GM19351 (cell line): ENCODE measurements around the gene MOV10L1.
"Not testable (repeated sequence)": the region's sequence is repeated elsewhere in the genome, so short reads cannot be mapped to it uniquely, and the experiment has no call there.

ENCODE experiments used
- ATAC-seq: cut with Tn5 transposase; IDR thresholded peaks from one replicate; pipeline ENCODE4 v1.9.1; 2021; ENCODE audit warnings: mild to moderate bottlenecking, moderate library complexity; ENCODE audit not compliant: unreplicated experiment

MOV10L1 gene

DNA sequence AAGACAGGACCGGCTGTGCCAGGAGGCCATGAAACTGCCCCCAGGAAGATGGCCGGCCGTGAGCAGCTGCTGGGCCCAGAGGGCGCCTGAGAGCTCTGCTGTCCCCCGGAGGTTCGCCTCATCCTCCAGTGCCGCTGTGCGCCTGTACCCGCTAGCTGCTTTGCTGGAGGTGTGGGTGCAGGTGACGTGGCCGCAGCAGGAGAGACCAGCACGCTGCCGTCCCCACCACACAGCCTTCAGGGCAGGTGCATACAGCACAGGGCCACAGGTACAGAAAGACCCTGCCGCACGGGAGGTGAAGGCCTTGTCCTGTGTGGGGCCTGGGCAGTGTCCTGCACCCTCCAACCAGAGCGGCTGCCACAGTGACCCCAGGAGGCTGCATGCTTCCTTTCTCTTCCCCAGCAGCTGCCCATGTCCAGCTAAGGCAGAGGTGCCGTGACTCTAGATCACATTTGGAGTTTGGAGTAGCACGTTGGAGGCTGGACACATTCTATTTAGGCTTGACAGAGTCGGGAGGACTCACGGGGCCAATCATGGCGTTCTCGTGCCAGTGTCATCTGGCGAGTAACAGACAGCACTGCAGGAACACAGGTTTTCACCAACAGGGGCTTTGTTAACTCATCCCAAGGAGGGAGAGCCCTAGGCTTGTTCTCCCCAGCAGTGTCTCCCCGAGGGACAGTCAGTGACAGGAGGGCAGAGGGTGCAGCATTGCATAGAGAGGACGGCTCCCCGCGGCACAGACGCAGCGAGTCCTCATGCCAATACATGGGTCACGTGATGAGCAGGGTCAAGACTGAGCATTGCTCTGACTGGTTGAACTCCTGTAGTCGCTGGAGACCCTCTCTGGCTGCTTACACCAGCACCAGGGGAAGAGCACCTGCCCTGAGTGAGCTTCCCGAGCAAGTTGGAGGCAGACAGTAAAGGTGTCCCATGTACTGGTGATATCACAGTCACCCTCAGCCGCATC, 62.0 kb downstream of the MOV10L1 start:
- ATAC-seq: no peak

DNA sequence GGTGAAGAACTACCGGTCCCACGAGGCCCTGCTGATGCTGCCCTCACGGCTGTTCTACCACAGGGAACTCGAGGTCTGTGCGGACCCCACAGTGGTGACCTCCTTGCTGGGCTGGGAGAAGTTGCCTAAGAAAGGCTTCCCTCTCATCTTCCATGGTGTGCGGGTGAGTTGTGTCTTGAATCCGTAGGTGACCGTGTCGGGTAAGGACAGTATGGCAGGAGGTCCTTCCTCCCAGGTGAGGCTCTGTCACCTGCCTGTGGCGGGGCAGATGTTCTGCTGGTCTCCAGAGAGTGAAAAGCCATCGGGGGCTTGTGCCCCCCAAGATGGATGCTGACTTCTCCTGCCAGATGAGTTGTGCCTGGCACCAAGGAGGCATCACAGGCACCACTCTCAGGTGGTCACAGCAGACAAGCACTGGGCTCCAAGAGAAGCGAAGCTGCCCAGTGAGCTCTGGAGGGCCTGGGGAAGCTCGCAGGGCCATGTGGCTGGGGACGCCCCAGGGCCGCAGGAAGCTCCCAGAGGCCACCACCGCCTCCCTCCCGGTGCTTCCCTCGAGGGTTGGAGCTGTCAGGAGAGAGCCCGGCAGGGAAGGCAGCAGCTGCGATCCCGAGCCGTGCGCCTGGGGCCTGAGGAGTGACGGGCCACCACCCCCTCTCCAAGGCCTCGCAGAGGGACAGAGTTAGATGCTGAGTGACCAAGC, 63.4 kb downstream of the MOV10L1 start:
- no peak for ATAC-seq

DNA sequence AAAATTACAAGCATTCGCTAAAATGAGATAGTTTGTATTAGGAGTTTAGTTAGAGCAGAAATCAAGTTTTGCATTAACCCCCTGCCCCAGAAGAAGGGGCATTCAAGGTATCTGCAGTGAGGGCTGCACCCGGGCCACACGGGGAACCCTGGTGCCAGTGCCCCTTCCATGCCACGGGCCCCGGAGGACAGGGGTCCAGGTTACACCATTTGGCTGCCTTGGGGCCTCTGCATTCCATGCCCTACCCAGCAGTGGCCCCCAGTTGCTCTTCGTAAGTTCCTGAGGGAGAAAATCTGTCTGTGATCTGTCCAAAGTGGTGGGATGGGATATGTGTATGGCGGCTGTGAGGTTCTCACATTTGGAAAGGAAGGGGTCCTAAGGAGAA, 63.9 kb downstream of the MOV10L1 start:
- no peak for ATAC-seq

DNA sequence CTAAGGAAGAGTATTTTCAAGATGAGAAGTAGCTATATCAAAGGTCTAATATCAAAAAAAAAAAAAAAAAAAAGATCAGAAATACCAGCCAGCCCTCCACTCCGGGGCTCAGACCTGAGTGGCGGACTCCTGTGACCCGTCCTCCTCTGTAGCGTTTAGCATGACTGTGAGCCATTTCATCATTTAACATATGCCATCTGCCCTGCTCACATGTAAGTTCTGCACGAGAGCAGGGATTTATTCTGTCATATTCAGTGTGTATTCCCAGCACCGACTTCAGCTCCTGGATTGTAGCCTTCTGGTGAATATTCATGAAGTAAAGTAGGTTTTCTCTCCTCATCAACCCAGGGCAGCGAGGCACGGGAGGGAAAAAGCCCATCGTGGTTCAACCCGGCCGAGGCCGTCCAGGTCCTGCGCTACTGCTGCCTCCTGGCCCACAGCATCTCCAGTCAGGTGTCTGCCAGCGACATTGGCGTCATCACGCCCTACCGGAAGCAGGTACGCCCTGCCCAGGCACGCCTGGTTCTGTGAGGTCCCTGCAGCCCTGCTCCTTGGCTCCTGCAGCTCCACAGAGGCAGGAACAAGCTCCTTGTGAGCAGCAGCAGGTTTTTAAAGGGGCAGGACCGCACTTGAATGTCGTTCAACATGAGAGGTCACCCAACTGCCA, 68.0 kb downstream of the MOV10L1 start:
- ATAC-seq: no peak

DNA sequence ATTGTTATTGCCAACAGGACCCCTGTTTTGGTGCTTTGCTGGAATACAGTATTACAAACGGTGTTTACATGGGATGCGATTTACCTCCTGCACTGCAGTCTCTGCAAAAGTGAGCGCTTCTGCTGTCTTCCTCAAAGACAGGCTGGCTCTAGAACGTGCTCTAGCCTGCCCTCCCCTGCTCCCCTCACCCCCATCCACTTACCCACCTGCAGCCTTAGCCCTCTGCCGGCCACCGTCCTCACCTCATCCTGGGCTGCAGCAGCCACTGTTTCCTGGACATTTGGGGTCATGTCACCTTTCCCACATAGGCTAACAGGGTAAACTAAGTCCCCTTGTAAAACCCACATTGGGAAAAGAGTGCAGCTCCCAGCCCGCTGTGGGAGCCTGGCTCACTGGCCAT, 71.1 kb downstream of the MOV10L1 start:
- no peak for ATAC-seq

DNA sequence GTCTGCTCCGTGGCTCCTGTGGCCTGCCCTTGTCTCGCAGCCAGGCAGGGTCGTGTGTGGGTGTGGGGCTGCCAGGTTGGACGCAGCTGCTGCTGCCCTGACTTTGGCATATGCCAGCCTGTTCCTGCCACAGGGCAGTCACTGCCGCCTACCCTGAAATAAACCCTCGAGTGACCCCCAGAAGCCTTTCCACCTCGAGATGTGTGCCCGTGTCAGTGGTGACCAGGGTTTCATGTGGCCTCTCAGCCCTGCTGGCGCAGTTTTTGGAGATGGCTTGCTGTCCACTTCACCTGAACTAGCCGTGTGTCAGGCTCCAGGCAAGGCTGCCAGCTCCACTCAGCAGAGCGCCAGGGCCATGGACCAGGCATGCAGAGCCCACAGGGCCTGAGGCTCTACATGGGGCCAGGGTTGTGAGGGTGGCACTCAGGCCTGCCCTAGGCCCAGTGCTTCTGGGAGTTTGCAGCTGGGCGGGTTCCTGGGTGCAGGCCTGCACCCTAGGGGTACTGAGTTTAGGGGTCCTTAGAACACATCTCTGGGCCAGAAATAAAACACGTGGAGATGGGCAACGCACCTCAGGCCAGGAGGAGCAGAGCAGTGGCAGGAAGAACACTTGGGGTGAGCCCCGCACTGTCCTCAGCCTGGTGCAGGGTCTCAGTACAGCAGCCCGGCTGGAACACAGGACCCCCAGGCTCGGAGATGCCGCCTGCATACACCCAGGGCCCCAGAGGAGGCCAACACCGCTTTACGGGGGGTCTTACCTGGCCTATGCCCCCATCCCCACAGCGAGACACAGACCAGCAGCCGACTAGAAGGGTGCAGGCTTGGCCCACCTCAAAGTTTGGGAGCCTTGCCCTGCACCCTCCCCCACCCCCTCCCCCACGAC, 71.9 kb downstream of the MOV10L1 start:
- ATAC-seq: no peak

DNA sequence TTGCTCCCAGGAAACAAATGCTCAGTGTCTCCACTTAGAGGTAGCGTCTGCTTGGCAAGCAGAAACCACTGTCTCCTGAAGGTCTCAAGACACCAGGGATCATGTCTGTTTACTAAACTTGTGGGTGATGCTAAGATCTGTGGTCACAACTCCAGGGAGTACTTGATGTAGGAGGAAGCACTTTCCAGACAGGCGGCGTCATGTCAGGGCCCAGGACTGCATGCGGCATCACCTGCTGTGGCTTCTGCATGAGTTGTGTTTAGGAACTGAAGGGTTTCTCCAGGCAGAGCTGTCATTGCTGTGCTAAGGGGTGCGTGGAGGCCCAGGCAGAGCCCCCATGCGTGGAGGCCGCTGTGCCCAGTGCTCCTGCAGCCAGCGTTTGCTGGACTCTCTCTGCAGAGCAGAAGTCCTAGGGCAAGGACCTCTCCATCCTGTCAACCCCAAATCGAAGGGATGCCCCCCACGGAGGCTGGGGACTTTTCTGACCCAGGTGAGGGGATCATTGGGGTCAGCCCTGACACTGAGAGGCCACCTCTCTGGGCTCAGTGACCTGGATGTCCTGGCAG, 72.7 kb downstream of the MOV10L1 start:
- ATAC-seq: no peak

DNA sequence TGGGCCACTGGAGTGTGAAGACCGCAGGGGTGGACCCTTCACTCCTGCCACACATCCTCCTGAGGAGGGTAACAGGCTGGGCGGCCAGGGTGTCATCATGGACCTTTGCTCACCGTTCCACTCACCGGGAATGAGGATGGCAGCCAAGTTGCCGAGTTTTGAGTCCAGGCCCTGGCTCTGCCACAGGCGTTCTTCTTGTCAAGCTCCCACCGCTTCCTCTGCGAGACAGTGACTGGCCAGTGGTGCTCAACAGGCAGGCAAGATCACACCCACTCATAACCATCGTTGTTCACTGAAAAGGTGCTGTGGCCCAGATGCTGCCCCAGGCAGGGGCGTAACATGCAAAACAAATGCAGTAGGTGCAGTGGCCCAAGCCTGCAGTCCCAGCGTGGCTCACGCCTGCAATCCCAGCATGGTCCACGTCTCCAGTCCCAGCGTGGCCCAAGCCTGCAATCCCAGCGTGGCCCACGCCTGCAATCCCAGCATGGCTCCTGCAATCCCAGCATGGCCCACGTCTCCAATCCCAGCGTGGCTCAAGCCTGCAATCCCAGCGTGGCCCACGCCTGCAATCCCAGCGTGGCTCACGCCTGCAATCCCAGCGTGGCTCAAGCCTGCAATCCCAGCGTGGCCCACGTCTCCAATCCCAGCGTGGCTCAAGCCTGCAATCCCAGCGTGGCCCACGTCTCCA, 75.8 kb downstream of the MOV10L1 start:
- ATAC-seq: no peak

DNA sequence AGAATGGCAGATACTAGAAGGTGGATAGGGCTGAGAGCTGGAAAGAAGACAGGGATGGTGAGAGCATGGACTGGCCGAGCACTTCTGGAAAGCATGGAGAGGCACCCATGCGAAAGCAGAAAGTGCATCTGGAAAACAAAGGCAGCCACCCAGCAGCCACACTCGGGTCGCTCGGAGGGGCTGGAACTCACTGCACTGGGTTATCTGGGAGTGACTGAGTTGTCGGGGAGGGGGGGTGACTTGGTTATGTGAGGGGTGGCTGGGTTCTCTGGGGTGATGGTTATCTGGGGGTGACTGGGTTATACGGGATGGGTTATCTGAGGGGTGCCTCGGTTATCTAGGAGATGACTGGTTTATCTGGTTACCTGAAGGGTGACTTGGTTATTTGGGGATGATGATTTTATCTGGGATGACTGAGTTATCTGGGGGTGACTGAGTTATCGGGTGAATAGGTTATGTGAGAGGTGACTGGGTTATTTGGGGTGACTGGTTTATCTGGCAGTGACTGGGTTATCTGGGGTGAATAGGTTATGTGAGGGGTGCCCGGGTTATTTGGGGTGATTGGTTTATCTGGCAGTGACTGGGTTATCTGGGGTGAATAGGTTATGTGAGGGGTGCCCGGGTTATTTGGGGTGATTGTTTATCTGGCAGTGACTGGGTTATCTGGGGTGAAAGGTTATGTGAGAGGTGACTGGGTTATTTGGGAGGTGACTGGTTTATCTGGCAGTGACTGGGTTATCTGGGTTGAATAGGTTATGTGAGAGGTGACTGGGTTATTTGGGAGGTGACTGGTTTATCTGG, 78.1 kb downstream of the MOV10L1 start:
- ATAC-seq: no peak

DNA sequence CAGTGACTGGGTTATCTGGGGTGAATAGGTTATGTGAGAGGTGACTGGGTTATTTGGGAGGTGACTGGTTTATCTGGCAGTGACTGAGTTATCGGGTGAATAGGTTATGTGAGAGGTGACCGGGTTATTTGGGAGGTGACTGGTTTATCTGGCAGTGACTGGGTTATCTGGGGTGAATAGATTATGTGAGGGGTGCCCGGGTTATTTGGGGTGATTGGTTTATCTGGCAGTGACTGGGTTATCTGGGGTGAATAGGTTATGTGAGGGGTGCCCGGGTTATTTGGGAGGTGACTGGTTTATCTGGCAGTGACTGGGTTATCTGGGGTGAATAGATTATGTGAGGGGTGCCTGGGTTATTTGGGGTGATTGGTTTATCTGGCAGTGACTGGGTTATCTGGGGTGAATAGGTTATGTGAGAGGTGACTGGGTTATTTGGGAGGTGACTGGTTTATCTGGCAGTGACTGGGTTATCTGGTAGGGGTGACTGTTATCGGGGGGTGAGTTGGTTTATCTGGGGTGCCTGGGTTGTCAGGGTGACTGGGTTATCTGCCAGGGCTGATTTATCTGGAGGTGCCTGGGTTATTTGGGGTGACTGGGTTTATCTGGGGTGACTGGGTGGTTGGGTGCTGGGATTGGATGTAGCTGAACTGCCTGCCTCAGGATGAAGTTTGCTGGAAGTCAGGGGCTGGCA, 78.8 kb downstream of the MOV10L1 start:
- ATAC-seq: not testable (repeated sequence)

DNA sequence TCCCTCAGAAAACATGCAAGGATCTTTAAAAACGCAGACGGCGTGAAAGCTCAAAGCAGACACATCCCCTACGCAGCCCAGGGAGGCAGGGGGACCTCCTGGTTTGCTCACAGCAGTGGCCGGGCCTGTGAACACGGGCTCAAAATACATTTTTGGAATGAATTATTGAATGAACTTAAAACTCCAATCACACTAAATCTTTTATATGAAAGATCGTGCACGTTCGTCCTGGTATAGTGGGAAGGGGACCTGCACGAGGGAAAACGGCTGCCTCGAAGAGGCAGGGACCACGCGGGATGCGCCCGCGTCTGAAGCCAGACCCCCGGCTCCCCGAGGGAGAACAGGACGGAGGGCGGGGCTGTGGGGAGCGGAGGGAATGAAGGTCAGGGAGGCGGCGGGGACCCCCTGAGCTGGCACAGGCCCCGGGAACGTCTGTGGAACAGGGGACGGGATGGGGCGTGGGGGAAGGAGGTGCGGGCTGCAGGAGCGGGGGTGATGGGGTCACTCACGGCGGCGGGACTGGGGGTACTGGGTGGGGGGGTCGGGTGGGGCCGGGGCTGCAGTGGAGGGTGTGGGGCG, 79.5 kb downstream of the MOV10L1 start:
- no peak for ATAC-seq

DNA sequence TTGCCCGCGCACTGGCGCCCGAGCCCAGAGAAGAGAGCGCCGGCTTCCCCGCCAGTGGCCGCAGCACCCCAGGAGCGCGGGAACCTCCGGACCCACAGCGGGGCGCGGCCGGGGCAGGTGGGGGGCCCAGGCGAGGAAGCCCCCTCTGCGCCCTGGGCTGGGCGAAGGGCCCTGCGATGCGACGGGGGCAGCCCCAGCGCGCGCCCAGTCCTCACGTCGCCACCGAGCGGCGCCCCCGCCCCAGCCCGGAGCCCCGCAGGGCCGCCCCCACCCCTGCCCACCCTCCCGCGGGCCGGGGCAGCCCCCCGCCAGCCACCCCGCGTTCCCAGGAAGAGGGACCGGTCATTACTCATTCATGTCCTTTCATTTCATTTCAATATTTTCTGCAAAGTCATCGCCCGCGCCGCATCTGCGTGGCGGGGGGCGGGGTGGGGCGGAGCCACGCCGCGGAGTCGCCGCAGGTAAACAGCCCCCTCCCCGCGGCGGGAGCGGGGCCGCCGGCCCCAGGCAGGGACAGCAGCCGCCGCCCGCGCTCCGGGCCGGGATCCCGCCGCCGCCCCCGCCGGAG, 80.1 kb downstream of the MOV10L1 start:
- ATAC-seq: no peak

DNA sequence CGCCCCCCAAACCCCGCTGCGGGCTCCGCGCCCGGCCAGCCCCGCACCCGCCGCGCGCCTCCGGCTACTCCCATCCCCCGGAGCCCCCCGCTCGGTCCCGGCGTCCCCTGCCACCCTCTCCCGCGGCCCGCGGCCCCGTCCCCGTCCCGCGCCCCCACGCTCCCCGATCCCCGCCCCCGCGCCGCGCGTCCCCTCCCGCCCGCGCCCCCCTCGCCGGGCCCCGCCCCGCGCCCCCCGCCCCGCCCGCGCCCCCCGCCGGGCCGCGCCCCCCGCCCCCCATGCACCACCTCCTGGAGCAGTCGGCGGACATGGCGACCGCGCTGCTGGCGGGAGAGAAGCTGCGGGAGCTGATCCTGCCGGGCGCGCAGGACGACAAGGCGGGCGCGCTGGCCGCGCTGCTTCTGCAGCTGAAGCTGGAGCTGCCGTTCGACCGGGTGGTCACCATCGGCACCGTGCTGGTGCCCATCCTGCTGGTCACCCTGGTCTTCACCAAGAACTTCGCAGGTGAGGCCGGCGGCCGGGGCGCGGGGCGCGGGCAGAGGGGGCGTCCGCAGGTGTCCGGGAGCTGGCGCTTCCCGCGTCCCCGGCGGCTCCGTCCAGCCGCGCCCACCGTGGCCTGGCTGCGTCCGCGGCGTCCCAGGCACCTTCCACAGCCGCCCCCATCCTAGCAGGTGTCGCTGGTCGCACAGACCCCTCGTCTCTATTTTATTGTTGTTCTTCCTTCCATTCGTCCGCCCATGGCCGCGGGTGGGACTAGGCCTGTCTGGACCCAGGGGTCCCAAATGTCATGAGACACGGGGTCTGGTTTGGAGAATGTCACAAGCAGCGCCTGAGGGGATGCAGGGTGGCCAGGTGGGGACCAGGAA, 80.9 kb downstream of the MOV10L1 start, which contains the start of gene PANX2:
PANX2 (plus strand) TSS at position 279 of the 866 bp plus-strand sequence; CDS start at position 279, 0 bp downstream.
- no peak for ATAC-seq

DNA sequence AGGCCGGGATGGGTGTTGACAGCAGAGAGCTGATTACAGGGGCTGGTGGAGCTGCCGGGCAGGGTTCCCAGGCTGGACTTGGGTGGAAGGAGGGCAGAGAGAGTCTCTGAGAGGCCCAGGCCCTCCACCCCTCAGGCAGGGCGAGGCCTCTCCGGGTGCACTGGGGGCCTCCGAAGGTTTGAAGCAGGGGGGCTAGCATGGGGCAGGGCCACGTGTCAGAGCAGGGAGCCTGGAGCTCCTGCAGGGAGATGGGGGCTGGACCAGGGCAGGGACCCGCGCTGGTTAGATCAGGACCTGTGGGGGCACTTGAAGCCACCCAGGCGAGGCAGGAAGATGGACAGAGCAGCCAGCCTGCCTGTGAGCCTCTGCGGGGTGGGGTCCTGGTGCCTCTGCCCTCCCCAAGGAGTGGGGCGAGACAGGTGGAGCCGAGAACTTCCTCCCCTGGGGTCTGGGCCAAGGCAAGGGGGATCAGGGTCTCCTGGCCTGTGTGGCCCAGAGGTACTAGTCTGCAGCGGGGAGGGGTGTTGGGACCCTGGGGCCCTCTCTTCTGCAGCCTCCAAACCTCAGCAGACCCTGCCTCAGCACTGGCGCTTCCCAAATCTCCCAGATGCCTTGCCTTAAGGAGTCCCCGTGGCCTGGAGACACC, 81.6 kb downstream of the MOV10L1 start:
- ATAC-seq: no peak

DNA sequence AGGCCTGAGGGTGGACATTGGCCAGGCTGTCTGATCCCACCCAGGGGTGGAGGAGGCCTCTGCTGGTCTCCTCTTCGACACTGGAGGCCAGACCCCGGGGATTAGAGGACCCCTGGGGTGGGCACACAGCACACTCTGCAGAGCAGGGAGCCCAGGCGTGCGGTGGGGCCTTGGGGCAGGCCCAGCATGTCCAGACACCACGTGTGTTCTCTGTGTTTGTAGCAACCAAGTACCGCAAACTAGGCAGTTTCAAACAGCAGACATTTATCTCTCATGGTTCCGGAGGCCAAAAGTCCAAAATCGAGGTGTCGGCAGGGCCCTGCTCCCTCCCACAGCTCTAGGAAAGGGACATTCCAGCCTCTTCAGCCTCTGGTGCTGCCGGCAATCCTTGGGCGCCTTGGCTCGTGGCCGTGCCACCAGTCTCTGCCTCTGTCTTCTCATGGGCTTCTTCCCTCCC, 82.2 kb downstream of the MOV10L1 start:
- no peak for ATAC-seq
